DOHH2 (cell line): ENCODE data around the gene EZR.

Source experiments
- H3F3A ChIP-seq: fragments of 200-600 bp; sonication (generic), shearing (Covaris generic); 2 replicates; pipeline ENCODE4 v1.6.0; 2016; ENCODE audit warnings: antibody characterized with exemption, mild to moderate bottlenecking; ENCODE audit not compliant: control insufficient read depth, insufficient read depth
- H3K27ac ChIP-seq: fragments of 200-600 bp; sonication (generic); 2 replicates; pipeline ENCODE4 v1.5.1; 2014; ENCODE audit warnings: low read depth, mild to moderate bottlenecking, low read length, moderate library complexity
- H3K27me3 ChIP-seq: fragments of 200-600 bp; sonication (generic); 2 replicates; pipeline ENCODE4 v1.6.1; 2014; ENCODE audit warnings: mild to moderate bottlenecking, low read length, mixed read lengths; ENCODE audit not compliant: control insufficient read depth
- H3K36me3 ChIP-seq: fragments of 200-600 bp; sonication (generic); 2 replicates; pipeline ENCODE4 v1.6.1; 2014; ENCODE audit warnings: mild to moderate bottlenecking, low read length, moderate library complexity, mixed read lengths; ENCODE audit not compliant: control insufficient read depth
- H3K4me1 ChIP-seq: fragments of 200-600 bp; sonication (generic); 2 replicates; pipeline ENCODE4 v1.6.1; 2014; ENCODE audit warnings: mild to moderate bottlenecking, low read length, mixed read lengths; ENCODE audit not compliant: control insufficient read depth
- H3K4me2 ChIP-seq: fragments of 200-600 bp; sonication (generic); 2 replicates; pipeline ENCODE4 v1.6.0; 2014; ENCODE audit warnings: mild to moderate bottlenecking, low read length, moderate library complexity
- H3K4me3 ChIP-seq: fragments of 200-600 bp; sonication (generic); 2 replicates; pipeline ENCODE4 v1.5.1; 2014; ENCODE audit warnings: mild to moderate bottlenecking, low read length, mixed read lengths
- H3K79me2 ChIP-seq: fragments of 200-600 bp; sonication (generic); 2 replicates; pipeline ENCODE4 v1.6.1; 2014; ENCODE audit warnings: mild to moderate bottlenecking, low read length, mixed read lengths; ENCODE audit not compliant: control insufficient read depth
- H3K9me2 ChIP-seq: fragments of 200-600 bp; sonication (generic); replicated peaks from 2 replicates; pipeline ENCODE4 v1.6.1; 2014; ENCODE audit warnings: mild to moderate bottlenecking, low read length, mixed read lengths; ENCODE audit not compliant: control insufficient read depth
- H3K9me3 ChIP-seq: fragments of 200-600 bp; sonication (generic); 2 replicates; pipeline ENCODE4 v1.6.1; 2014; ENCODE audit warnings: antibody characterized with exemption, low read length, mixed read lengths; ENCODE audit not compliant: control insufficient read depth, insufficient read depth
- H4K20me1 ChIP-seq: fragments of 200-600 bp; sonication (generic); 2 replicates; pipeline ENCODE4 v1.6.0; 2014; ENCODE audit warnings: low read depth, mild to moderate bottlenecking, antibody characterized with exemption, low read length, moderate library complexity; ENCODE audit not compliant: control insufficient read depth, insufficient read depth
- CTCF ChIP-seq: fragments of 200-600 bp; sonication (generic); IDR thresholded peaks from one replicate; pipeline ENCODE4 v1.5.1; 2014; ENCODE audit warnings: antibody characterized with exemption, mild to moderate bottlenecking, low read depth, low read length; ENCODE audit not compliant: poor library complexity, severe bottlenecking
- EZH2phosphoT487 ChIP-seq: fragments of 200-600 bp; sonication (generic); IDR thresholded peaks from 2 replicates; pipeline ENCODE4 v1.6.1; 2017; ENCODE audit warnings: borderline replicate concordance, mild to moderate bottlenecking, antibody characterized with exemption, low read length, moderate library complexity, mixed read lengths

The EZR gene

GRCh38 chr6:158718461-158719046 lies 100.6 kb downstream of the EZR start:
- no peak overlapping the region for H3K27ac ChIP-seq
- no peaks in the 10 kb centered on the region for H3K9me3 ChIP-seq
- H3K4me3 ChIP-seq = no peak overlapping the region
- H4K20me1 ChIP-seq = no peaks in the 10 kb centered on the region
- H3F3A ChIP-seq = peaks cover 15% of the 10 kb centered on the region
- H3K27me3 ChIP-seq = peaks cover 3% of the 10 kb centered on the region; the same call in 1 of the 2 replicates
- H3K9me2 ChIP-seq = no peaks in the 10 kb centered on the region
- TF ChIP-seq CTCF (peak; percentile 64), EZH2phosphoT487 (no peak)
- H3K4me2 ChIP-seq = no peak overlapping the region
- H3K36me3 ChIP-seq = no peaks in the 10 kb centered on the region
- no peaks in the 10 kb centered on the region for H3K79me2 ChIP-seq
- peaks cover 42% of the 10 kb centered on the region for H3K4me1 ChIP-seq

DNA sequence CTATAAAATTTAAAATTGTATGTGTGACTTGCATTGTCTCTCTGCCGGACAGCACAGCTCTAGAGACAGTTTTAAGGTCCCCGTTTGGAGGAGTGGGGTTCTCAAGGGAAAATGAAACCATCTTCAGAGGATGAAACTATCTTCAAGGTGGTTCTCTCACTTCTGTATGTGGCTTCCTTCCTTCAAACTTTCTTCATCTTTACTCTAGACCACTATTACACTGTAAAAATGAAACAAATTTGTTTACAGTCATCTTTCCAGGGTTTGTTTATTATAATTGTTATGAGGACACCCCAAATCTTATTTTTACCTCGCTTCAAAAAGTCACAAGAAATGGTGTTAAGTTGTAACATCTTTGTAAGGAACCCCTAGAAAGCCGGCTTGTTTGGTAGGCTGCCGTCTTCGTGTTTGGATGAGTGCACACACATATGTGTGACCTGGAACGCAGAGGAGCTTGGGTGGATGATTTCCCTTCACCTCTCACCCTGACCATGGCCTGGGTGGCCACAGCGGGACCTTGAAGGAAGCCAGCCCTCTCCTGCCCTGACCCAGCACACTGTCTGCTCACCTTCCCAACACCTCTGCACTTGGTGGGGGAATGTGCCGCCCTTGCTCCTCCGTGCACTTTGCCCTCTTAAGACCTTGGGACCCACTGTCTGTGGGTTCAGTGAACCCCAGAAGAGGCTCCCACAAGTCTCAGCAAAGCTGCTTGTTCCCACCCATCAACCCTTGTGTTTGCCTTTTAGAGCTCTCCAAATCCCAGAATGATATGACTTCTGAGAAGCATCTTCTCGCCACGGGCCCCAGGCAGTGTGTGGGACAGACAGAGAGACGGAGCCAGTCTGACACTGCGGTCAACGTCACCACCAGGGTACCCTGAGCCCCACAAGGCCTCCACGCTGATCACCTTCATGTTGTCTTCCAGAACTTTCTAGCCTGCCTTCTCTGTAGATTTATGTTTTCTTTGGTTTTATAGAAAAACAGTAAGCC lies 101.5 kb downstream of the EZR start:
- Histone ChIP-seq H3K9me3 (no peaks in the 10 kb centered on the region), H3K36me3 (no peaks in the 10 kb centered on the region), H3F3A (peaks cover 15% of the 10 kb centered on the region), H3K9me2 (no peaks in the 10 kb centered on the region), H3K4me1 (peaks cover 42% of the 10 kb centered on the region), H3K4me3 (peak overlapping the region; percentile 24), H3K27ac (peak overlapping the region; percentile 15), H3K27me3 (peaks cover 3% of the 10 kb centered on the region; the same call in 1 of the 2 replicates), H4K20me1 (no peaks in the 10 kb centered on the region), H3K79me2 (no peaks in the 10 kb centered on the region), H3K4me2 (peak overlapping the region; percentile 89)
- no peak for TF ChIP-seq CTCF
- no peak for TF ChIP-seq EZH2phosphoT487
